KOPT-K1 (cell line): ENCODE measurements around the gene NCOA7.
A peak's percentile ranks its signal among the peaks of the same experiment; 100 is the strongest.
"Not testable (repeated sequence)": the region's sequence is repeated elsewhere in the genome, so short reads cannot be mapped to it uniquely, and the experiment has no call there.

Source experiments
- H3K27ac ChIP-seq: fragments of 200-600 bp; sonication (generic); 2 replicates; pipeline ENCODE4 v1.5.1; 2016; ENCODE audit warnings: antibody characterized with exemption, mild to moderate bottlenecking, low read depth, low read length; ENCODE audit not compliant: poor library complexity, severe bottlenecking
- H3K36me3 ChIP-seq: fragments of 200-600 bp; sonication (generic); 2 replicates; pipeline ENCODE4 v1.5.1; 2017; ENCODE audit warnings: antibody characterized with exemption, mild to moderate bottlenecking, low read length, moderate library complexity; ENCODE audit not compliant: insufficient read depth
- H3K9me3 ChIP-seq: fragments of 200-600 bp; sonication (generic); 2 replicates; pipeline ENCODE4 v1.5.1; 2017; ENCODE audit warnings: antibody characterized with exemption, low read length, mild to moderate bottlenecking; ENCODE audit not compliant: insufficient read depth, poor library complexity, severe bottlenecking

Gene NCOA7

DNA sequence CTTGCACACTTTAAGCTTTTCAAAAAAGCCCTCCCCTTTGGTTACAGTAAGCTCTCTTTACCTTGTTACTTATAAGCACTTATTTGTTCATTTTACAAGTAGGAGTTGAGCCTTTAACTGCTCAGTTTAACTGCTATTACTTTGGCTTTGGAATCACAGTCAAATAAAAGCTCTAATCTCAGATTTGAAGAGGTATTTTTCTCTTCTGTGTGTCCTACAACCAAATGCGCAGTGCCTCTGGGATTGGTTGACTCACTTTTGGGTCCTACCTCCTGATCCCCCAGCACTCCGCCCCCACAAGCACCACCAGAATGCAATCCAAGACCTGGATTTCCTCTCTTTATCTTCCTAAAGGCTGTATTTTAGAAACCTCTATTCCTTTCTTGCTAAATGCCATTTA lies 2.5 kb downstream of the NCOA7 start:
- Histone ChIP-seq H3K9me3 (no peaks in the 10 kb centered on the region), H3K36me3 (peaks cover 5% of the 10 kb centered on the region; the same call in 1 of the 2 replicates), H3K27ac (no peak overlapping the region)

DNA sequence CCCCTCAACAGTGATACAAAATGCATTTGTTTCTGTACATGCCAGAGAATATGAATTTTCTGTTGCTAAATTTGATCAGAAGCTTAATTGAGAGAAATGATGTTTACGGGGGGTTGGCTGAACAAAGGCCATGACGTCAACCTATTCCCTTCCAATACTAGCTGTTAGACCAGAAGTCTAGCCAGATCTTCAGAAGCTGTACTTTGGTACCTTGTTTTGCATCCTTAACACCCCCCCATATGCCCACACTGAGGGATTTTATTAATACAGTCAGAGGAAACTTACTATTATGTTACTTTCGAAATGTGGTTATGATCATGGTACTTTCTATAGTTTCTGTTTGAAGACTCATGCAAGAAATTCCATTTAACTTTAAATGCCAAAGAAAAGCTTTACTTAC lies 3.1 kb downstream of the NCOA7 start:
- H3K9me3 ChIP-seq = no peaks in the 10 kb centered on the region
- H3K27ac ChIP-seq = no peak overlapping the region

DNA sequence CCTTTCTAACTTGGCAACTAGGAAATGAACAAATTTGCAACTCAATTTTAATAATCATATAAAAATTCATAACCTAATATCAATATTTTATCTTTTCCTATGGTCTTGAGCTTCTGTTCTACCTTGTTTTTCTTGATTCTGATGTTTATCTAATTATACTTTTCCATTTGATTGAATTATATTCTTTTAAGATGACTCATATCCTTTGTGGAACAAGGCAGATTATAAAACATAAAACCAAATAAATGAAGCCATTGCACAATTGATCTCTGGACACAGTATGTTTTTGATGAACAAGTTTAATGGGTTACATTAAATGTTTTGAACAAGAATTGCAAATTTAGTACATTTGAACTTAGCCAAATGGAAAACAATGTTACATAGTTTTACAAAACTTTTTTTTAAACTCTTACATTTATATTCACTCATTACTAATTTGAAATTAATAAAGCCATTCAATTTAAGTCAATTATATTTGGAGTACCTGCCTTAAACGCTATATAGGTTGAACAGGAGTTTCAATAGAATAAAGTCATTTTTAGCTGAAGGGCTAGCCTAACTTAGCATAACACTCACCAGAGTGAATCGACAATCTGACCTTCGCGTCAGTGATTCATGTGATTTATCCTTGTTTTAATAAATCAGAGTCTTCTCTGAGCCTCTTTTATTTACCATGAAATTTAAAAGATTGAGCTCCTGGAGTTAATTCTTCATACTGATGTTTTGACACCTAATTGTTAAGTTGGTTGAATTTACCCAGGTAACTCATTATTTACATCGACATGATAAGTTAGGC lies 3.8 kb downstream of the NCOA7 start:
- no peak overlapping the region for H3K27ac ChIP-seq

More for the DNA sequence above, 3.1 kb downstream of the NCOA7 start:
- H3K36me3 ChIP-seq = peaks cover 5% of the 10 kb centered on the region; the same call in 1 of the 2 replicates

GRCh38 chr6:125795301-125795700 lies 4.5 kb downstream of the NCOA7 start:
- peaks cover 9% of the 10 kb centered on the region for H3K36me3 ChIP-seq
- H3K27ac ChIP-seq = no peak overlapping the region
- H3K9me3 ChIP-seq = no peaks in the 10 kb centered on the region

More for the DNA sequence above, 3.8 kb downstream of the NCOA7 start:
- H3K9me3 ChIP-seq = no peaks in the 10 kb centered on the region
- peaks cover 9% of the 10 kb centered on the region for H3K36me3 ChIP-seq

DNA sequence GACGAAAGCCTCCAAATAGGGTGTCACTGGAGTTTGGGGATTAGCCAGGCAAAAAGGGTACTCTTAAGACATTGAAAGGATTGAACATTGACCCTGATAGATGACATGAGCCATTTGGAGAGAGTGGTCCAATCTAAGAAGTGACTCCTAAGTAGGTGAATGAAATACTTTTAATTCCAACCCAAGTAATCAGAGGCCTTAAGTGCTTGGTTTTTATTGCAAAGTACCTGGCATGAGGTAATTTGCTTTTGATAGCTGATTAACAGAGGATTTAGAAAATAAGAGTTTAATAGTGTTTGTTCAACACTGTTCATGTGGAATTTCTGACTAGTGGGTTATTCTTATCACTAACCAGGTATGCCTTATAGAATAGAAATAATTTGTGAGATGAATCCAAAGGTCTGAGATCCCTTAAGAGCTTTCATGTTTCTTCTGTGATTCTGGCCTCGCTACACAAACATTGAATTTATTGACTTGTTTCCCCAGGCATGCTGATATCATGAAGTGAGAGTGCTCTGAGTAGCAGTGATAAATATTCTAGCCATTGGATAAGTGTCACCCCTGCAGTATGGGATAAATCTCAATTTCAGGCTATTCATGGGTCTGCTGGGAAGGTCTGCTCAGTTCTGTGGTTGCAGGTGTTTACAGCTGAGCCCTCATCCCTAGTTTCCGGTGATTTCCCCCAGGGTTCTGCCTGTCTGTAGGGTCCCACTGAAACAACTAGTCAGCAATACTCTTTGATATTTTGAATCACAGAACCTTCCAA lies 6.5 kb downstream of the NCOA7 start:
- Histone ChIP-seq H3K27ac (no peak overlapping the region), H3K9me3 (no peaks in the 10 kb centered on the region), H3K36me3 (peaks cover 9% of the 10 kb centered on the region)

DNA sequence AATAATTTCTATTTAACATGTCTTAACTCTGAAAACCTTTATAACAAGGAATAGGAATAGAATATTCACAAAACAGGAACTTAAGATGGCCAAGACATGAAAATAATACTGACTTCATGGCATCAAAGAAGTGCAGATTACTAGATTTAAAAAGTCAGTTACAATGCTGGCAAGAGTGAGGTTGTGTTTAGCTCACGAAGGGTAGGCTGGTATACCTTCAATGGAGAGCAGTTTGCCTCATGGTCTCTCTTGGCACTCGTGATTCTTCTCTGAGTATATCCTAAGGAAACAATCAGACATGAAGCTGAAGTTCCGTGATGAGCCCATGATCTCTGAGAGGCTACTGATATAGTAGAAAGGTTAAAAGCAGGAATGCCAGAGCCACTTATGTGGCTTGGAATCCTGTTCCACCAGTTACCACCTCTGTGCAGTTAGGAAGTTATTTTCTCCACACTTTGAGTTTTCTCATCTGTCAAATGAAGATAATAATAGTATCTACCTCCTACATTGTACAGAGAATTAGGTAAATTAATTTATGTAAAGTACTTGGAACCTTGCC lies 7.2 kb downstream of the NCOA7 start:
- Histone ChIP-seq H3K27ac (no peak overlapping the region), H3K36me3 (peaks cover 9% of the 10 kb centered on the region), H3K9me3 (no peaks in the 10 kb centered on the region)

- Histone ChIP-seq H3K36me3 (peaks cover 9% of the 10 kb centered on the region), H3K9me3 (no peaks in the 10 kb centered on the region), H3K27ac (no peak overlapping the region)
These were observed 8.2 kb downstream of the NCOA7 start for GRCh38 chr6:125798734-125799508.

- no peak overlapping the region for H3K27ac ChIP-seq
- H3K36me3 ChIP-seq = peaks cover 4% of the 10 kb centered on the region; the same call in 1 of the 2 replicates
- no peaks in the 10 kb centered on the region for H3K9me3 ChIP-seq
These were observed 11.6 kb downstream of the NCOA7 start for GRCh38 chr6:125802383-125802782.

GRCh38 chr6:125802943-125803377 lies 12.2 kb downstream of the NCOA7 start:
- Histone ChIP-seq H3K36me3 (peaks cover 4% of the 10 kb centered on the region; the same call in 1 of the 2 replicates), H3K27ac (peak overlapping the region; percentile 26), H3K9me3 (no peaks in the 10 kb centered on the region)

- Histone ChIP-seq H3K36me3 (peaks cover under 1% of the 10 kb centered on the region; the same call in 1 of the 2 replicates), H3K27ac (no peak overlapping the region), H3K9me3 (no peaks in the 10 kb centered on the region)
These were observed 13.5 kb downstream of the NCOA7 start for GRCh38 chr6:125804264-125804663.

DNA sequence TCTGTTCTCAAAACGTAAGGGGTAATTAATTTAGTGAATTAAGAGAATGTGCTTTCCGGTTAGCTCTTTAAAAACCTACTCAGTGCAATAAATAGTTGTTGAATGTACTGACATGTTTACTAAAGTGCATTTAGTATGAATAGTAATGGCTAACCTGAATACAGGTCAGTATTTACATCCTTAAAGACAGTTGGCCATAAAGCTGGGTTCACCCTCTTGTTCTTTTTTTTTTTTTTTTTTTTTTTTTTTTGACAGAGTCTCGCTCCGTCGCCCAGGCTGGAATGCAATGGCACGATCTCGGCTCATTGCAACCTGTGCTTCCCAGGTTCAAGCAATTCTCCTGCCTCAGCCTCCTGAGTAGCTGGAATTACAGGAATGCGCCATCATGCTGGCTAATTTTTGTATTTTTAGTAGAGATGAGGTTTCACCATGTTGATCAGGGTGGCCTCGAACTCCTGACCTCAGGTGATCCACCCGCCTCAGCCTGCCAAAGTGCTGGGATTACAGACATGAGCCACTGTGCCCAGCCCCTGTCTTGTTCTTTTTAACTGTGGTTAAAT lies 14.2 kb downstream of the NCOA7 start:
- not testable (repeated sequence) for H3K9me3 ChIP-seq, H3K27ac ChIP-seq, H3K36me3 ChIP-seq

DNA sequence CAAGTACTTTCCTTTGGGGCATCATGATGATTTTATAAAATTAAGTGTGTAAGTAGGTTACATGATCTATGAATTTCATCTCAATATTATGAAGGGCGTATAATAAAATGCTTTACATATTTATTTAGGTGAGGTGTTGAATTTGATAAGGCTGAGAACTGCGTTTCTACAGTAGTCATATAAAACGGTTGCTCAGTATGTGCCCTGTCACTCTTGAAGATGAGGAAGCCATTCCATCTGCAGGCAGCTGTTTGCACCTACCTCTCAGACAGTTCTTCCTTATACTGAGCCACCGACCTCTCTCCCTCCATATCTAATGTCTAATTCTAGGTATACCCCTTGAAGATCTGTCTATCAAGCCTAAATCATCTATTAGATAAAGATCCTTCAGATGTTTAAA lies 16.1 kb downstream of the NCOA7 start:
- no peaks in the 10 kb centered on the region for H3K36me3 ChIP-seq
- H3K9me3 ChIP-seq = no peaks in the 10 kb centered on the region
- no peak overlapping the region for H3K27ac ChIP-seq

- Histone ChIP-seq H3K27ac (no peak overlapping the region), H3K36me3 (no peaks in the 10 kb centered on the region), H3K9me3 (no peaks in the 10 kb centered on the region)
These were observed 16.5 kb downstream of the NCOA7 start for GRCh38 chr6:125807293-125807692.

- Histone ChIP-seq H3K9me3 (no peaks in the 10 kb centered on the region), H3K36me3 (no peaks in the 10 kb centered on the region), H3K27ac (no peak overlapping the region)
These were observed 17.3 kb downstream of the NCOA7 start for GRCh38 chr6:125808060-125808459.
